Muscle layer of duodenum (tissue), 2 donors: ENCODE measurements around the gene MBD4.
A peak's percentile ranks its signal among the peaks of the same experiment; 100 is the strongest.

Experiments used
- H3K27ac ChIP-seq: one replicate; pipeline ENCODE4 v1.7.0; 2013; ENCODE audit warnings: mild to moderate bottlenecking, low read length
- H3K27me3 ChIP-seq: one replicate; pipeline ENCODE4 v1.7.0; 2013; ENCODE audit warnings: low read depth, mild to moderate bottlenecking, control low read depth, low read length
- H3K36me3 ChIP-seq, 2 donors: one replicate each; pipeline ENCODE4 v1.7.0; 2013; ENCODE audit warnings: low read length in 2 of 2, control low read depth in 1 of 2, mild to moderate bottlenecking in 1 of 2; ENCODE audit not compliant: insufficient read depth in 2 of 2, control insufficient read depth in 1 of 2
- H3K4me1 ChIP-seq, 2 donors: one replicate each; pipeline ENCODE4 v1.7.0; 2013; ENCODE audit warnings: low read length in 2 of 2, mild to moderate bottlenecking in 2 of 2, control low read depth in 1 of 2, moderate library complexity in 1 of 2; ENCODE audit not compliant: insufficient read depth in 2 of 2, control insufficient read depth in 1 of 2
- H3K4me3 ChIP-seq, 2 donors: one replicate each; pipeline ENCODE4 v1.7.0; 2013; ENCODE audit warnings: low read length in 2 of 2, low read depth in 1 of 2, mild to moderate bottlenecking in 1 of 2
- H3K9me3 ChIP-seq, 2 donors: one replicate each; pipeline ENCODE4 v1.7.0; 2013; ENCODE audit warnings: low read length in 2 of 2, control low read depth in 1 of 2, mild to moderate bottlenecking in 1 of 2; ENCODE audit not compliant: control insufficient read depth in 1 of 2
- donor health status: healthy.

The MBD4 gene

DNA sequence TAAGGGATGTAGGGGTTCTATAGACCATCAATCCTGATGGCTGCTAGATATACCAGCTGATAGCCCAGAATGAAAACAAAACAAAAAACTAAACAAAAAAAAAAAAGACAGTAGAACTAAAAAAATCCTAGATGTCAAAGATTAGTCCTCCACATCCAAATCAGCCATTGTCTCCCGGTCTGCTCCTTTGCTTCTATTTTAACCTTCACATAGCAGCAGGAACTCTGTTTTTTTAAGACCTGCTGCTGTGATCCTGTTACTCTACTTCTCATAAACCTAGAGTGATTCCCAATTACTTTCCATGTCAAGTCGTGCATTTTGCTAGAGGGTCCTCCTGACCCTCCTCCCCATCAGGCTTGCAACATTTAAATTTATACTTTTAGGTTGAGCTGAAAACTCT lies 2.7 kb upstream of the MBD4 start:
- peak overlapping the region; percentile 64 for H3K27ac ChIP-seq
- peaks cover 11 to 36% of the 10 kb centered on the region in 2 donors for H3K4me1 ChIP-seq
- H3K27me3 ChIP-seq = no peaks in the 10 kb centered on the region

DNA sequence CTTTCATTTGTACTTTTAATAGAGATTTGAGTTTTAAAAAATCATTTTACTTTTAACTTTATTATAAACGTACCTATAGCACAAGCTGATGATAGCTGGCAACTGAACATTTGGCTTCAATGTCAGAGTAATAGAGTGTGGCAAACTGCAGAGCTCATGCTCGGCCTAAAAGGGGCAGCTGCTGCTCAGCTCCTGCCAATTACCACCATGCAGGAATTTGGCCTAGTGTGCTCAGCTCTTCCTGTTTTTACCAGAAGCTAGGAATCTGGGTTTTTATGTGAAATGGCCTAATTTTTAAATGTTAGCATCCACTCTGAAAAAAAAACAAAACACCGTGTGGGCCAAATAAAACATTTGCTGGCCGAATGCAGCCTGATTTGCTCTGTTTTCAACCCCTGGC lies 2.0 kb upstream of the MBD4 start:
- Histone ChIP-seq H3K36me3 (peaks cover 7 to 11% of the 10 kb centered on the region in 2 donors), H3K27ac (peak overlapping the region; percentile 64), H3K9me3 (no peaks in the 10 kb centered on the region), H3K27me3 (no peaks in the 10 kb centered on the region), H3K4me3 (peak overlapping the region; percentile 10 to 92), H3K4me1 (peaks cover 11 to 36% of the 10 kb centered on the region in 2 donors)

More for the DNA sequence above, 2.7 kb upstream of the MBD4 start:
- Histone ChIP-seq H3K36me3 (peaks cover 2 to 6% of the 10 kb centered on the region in 2 donors), H3K9me3 (no peaks in the 10 kb centered on the region), H3K4me3 (no peak overlapping the region)

DNA sequence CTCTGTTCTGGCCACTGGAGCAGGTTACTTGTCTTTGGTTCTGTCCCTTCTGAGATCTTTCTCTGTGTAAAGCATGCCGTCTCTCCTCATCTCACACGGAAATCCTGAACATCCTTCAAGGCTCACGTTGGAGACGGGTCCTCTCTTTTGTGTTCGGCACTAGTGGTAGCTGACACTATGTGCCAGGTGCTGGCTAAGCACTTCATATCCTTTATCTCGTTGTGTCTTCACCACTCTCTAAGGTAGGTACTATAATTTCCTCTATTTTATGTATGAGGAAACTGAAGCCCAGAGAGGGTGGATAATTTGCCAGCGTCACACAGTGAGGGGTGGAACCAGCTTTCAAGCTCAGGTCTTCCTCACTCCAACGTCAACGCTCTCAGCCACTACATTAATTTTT lies 1.5 kb upstream of the MBD4 start:
- no peaks in the 10 kb centered on the region for H3K27me3 ChIP-seq
- peaks cover 11 to 17% of the 10 kb centered on the region in 2 donors for H3K36me3 ChIP-seq
- peak overlapping the region; percentile 94 for H3K27ac ChIP-seq
- H3K4me1 ChIP-seq = peaks cover 11 to 36% of the 10 kb centered on the region in 2 donors
- H3K4me3 ChIP-seq = peak overlapping the region; percentile 88 to 92
- H3K9me3 ChIP-seq = no peaks in the 10 kb centered on the region

DNA sequence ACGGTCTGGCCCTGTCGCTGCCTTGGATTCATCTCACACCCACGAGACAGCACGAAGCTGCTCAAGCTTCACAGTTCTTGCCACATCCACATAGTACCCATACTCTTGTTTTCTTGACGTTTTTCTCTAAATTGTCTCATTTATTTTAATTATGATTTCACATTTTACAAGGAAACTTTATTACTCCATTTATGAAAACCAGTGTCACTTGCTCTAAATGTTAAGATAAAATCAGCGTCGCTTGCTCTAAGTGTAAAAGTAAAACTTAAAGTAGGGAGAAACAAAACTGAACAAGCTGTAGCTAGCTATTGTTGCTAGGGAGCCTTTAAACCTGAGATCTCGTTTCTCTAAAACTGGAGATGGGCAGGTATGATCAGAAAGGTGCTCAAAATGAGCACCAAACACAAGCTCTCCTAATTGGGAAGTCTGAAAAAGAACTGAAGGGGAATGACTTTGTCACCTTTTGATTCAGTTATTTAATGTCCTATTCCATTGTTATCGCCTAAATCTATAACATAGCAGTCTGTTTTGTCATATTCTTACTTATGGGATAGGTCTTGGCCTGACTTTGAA lies 956 bp upstream of the MBD4 start:
- H3K4me3 ChIP-seq = peak overlapping the region; percentile 88 to 92
- no peaks in the 10 kb centered on the region for H3K9me3 ChIP-seq
- peak overlapping the region; percentile 94 for H3K27ac ChIP-seq
- H3K4me1 ChIP-seq = peaks cover 11 to 36% of the 10 kb centered on the region in 2 donors
- H3K36me3 ChIP-seq = peaks cover 11 to 19% of the 10 kb centered on the region in 2 donors
- H3K27me3 ChIP-seq = no peaks in the 10 kb centered on the region

DNA sequence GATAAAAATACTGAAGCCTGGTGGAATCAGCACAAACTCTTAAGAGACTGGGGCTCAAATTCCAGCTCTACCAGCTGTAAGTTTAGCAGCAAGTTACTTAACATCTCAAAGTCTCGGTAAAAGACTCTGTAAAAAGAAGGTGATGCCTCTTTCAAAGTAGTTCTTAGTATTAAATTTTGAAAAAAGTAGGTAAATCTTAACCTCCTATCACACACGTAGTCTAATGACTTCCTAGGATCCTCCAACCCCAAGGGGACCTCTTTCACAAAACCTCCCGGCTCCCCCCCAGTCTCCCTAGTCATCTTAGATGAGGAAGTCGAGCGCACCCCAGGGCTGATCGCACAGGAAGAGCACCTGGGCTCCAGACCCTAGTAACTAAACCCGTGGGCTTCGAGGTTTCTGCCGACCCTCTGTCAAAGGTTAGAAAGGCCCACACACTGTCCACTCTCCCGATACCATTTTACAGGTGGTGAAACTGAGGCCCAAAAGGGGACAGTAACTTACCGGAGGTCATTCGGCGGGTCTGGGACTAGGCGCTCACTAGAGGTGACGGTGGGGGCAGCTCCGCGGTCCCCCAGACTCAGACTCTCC lies 427 bp downstream of the MBD4 start:
- Histone ChIP-seq H3K4me1 (peaks cover 11 to 36% of the 10 kb centered on the region in 2 donors), H3K36me3 (peaks cover 11 to 19% of the 10 kb centered on the region in 2 donors), H3K27me3 (no peaks in the 10 kb centered on the region), H3K4me3 (peak overlapping the region; percentile 88 to 92), H3K27ac (peak overlapping the region; percentile 87), H3K9me3 (no peaks in the 10 kb centered on the region)

DNA sequence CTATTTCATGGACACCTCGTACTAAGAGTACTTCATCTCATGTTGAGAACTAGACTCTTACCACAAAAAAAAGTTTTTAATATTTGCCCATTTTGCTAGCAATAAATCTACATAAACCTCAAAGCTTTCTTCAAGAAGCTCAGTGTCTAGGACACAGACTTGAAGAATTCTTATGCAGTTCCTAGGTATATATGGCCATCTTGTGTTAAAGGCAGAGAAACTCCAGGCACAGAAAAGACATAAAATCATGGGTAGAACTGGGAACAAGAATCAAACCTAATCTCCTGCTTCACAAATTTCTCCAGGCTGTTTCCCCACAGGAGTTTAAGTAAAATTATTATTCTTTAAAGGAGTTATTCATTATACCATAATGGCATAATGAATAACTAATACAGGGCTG lies 4.4 kb downstream of the MBD4 start:
- Histone ChIP-seq H3K4me1 (peaks cover 0 to 12% of the 10 kb centered on the region in 2 donors), H3K36me3 (peaks cover 35 to 52% of the 10 kb centered on the region in 2 donors), H3K4me3 (no peak overlapping the region)

DNA sequence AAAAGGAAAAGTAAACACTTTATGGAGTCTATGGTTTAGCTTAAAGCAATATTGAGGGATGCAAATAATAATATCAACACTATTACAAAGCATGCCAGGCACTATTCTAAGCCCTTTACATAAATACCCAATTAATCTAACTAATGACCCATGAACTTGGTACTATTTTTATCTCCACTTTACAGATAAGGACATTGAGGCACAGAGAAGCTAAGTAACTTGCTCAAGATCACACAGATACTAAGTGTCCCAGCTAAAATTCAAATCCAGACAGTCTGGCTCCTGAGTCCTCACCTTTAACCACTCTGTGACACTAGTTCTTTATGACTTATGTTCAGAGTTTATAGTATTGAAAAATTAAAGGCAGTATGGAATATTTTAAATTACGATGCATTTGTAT lies 5.6 kb downstream of the MBD4 start:
- no peak overlapping the region for H3K27ac ChIP-seq
- peaks cover 0 to 12% of the 10 kb centered on the region in 2 donors for H3K4me1 ChIP-seq
- H3K27me3 ChIP-seq = no peaks in the 10 kb centered on the region
- no peaks in the 10 kb centered on the region for H3K9me3 ChIP-seq
- H3K36me3 ChIP-seq = peaks cover 35 to 52% of the 10 kb centered on the region in 2 donors
- no peak overlapping the region for H3K4me3 ChIP-seq

More for the DNA sequence above, 4.4 kb downstream of the MBD4 start:
- no peak overlapping the region for H3K27ac ChIP-seq
- H3K9me3 ChIP-seq = no peaks in the 10 kb centered on the region
- no peaks in the 10 kb centered on the region for H3K27me3 ChIP-seq

DNA sequence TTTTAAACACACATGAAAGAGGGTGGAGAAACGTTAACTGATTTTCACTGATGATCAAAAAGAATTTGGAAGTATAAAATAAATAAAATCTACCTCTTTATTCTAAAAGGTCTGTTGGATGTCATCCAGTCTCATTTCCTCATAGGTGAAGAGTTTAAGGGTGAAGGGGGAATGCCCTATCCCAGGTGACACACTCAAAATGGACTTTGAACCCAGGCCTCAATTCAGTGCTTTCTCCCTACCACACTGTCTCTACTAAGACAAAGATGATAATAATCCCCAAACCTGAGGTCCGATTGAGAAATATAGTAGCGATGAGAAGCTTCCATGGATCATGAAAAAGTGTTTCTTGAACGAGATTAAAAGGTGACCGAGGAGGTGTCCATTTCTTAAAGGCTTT lies 6.2 kb downstream of the MBD4 start:
- Histone ChIP-seq H3K27ac (no peak overlapping the region), H3K4me1 (peaks cover 0 to 7% of the 10 kb centered on the region in 2 donors), H3K36me3 (peaks cover 35 to 52% of the 10 kb centered on the region in 2 donors), H3K27me3 (no peaks in the 10 kb centered on the region), H3K4me3 (no peak overlapping the region), H3K9me3 (no peaks in the 10 kb centered on the region)

DNA sequence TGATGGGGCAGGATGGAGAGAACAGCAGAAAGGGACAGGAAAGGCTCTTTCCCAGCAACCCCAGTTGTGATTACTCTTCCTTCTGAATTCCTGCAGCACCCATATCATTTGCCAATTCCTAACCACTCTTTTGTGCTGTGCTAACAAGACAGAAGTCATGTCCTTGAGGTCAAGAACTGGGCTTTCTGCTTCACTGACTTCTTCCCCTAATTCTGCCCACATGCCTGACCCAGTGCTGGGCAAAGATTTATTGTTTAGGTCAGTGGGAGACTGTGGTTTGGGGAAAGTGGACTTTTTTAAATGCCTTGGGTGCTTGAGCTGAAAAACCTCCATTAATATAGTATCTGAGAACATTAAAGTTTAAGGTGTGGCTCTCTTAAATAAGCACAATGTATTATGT lies 7.1 kb downstream of the MBD4 start:
- Histone ChIP-seq H3K4me1 (peaks cover 0 to 7% of the 10 kb centered on the region in 2 donors), H3K9me3 (no peaks in the 10 kb centered on the region), H3K4me3 (no peak overlapping the region), H3K36me3 (peaks cover 35 to 47% of the 10 kb centered on the region in 2 donors), H3K27ac (no peak overlapping the region), H3K27me3 (no peaks in the 10 kb centered on the region)

DNA sequence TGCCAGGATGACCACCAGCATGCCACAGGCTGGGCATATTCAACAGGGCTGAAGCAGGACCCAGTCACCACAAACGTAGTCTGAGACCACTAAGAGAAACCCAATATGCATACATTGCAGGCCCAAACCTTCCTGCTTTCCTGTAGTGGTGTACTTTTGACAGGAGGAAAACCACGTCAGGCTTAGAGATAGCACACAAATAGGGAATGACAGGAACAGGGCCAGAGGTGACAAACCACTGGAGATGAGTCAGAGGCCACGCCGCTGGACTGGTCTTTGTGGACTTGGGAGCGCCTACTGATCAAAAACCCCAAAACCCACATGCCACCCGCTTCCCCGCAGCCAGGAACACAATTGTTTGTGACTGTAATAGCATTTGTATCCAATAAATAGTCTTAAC lies 7.7 kb downstream of the MBD4 start:
- H3K4me3 ChIP-seq = no peak overlapping the region
- H3K27me3 ChIP-seq = no peaks in the 10 kb centered on the region
- H3K27ac ChIP-seq = no peak overlapping the region
- no peaks in the 10 kb centered on the region for H3K9me3 ChIP-seq
- peaks cover 31 to 44% of the 10 kb centered on the region in 2 donors for H3K36me3 ChIP-seq
- peaks cover 0 to 10% of the 10 kb centered on the region in 2 donors for H3K4me1 ChIP-seq

DNA sequence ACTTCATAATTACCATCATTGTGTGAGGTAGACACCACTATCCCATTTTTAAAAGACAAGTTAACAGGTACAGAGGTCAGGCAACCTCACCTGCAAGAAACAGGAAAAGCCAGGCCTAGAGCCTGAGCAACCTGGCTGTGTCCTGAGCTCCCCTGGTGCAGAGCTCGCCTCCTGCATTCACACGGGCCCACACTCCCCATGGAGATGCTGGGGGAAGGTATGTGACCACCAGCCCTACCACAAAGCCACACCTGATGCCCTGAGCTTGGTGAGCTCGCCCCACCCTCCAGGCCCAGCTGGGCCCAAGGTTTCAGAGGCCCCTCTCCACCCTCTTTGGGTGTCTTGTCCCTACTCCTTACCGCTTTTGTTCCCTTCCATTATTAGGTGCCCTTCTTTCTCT lies 10.1 kb downstream of the MBD4 start:
- H3K4me3 ChIP-seq = no peak overlapping the region
- no peak overlapping the region for H3K27ac ChIP-seq
- no peaks in the 10 kb centered on the region for H3K9me3 ChIP-seq
- peaks cover 24 to 33% of the 10 kb centered on the region in 2 donors for H3K36me3 ChIP-seq
- peaks cover 0 to 10% of the 10 kb centered on the region in 2 donors for H3K4me1 ChIP-seq
- H3K27me3 ChIP-seq = no peaks in the 10 kb centered on the region
